ENCODE data around the gene PGLYRP3.

Gene PGLYRP3

DNA sequence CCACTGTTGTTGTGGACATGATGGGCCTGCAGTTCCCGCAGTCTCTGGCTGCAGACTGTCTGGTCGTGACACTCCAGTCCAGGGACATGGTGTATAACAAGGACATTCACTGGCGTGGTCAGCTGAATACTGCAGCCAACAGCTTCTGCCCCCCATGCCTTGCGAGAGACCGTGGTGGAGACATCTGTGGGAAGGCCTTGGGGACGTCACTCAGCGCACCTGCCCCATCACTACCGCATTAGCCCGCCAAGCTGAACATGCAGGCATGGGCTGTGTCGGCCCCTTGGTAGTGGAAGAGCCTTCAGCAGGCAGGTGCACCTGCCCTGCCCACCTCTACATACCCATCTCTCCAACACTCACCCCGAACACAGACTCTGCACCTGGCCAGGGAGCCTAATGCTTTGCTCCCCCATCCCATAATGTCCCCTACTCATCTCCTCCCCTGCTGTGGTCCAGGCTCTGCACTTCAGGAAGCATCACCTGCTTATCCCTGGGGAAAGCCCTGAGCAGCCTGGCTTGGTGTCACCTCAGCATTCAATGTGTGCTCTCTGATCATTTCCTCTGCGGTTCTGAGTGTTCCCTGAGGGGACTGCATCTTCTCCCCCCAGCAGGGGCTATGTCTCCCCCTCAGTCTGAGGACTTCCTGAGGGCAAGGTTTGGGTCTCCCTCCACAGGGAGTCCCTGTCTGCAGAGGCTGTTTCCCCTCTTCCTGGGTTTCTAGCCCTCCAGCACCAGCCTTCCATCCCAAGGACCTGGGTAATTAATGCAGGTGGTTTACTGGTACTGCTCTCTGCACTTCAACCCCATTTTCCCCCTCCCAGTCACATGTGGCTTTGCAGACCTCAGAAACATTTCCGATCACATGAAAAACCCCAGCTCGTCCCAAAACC lies 32.7 kb upstream of the PGLYRP3 start:
- Histone ChIP-seq H3K27me3 (ENCODE audit: insufficient read depth, low read length, poor library complexity) (no peaks in the 10 kb centered on the region), H3K18ac (ENCODE audit: low read length) (no peak overlapping the region)
- WGBS (ENCODE audit: extremely low coverage, insufficient coverage, low lambda C conversion rate) = no CpG with 5 or more reads among the region's 14 CpGs

DNA sequence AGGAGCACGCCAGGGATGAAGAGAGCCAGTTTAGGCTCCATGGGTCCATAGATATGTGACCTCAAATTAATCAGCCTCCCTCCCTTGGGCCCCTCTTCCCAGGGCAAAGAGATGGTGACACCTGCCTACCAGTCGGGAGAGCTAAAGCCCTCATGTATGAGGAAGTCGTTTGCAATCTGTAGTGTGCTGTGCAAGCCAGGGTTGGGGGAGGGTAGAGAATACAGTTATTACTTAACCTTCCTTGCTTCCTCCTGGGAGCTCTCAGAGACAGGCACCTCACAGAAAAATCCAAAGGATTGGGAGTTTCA lies 31.9 kb upstream of the PGLYRP3 start:
- Histone ChIP-seq H2AK5ac (ENCODE audit: low read length) (peak overlapping the region; percentile 97), H3K79me2 (ENCODE audit: control insufficient read depth, insufficient read depth, low read length) (no peaks in the 10 kb centered on the region), H3K18ac (ENCODE audit: low read length) (no peak overlapping the region), H3K4me3 (ENCODE audit: low read length) (no peak overlapping the region), H3K56ac (ENCODE audit: low read length) (peak overlapping the region; percentile 77), H2BK5ac (ENCODE audit: low read length) (peak overlapping the region; percentile 95), H3K4me1 (ENCODE audit: control insufficient read depth, low read depth, low read length) (peaks cover 9% of the 10 kb centered on the region), H3K23ac (ENCODE audit: low read length) (no peak overlapping the region), H2BK15ac (replicated peaks; ENCODE audit: low read depth) (no peak overlapping the region), H4K5ac (ENCODE audit: low read length) (no peak overlapping the region), H2BK120ac (ENCODE audit: low read depth, low read length) (no peak overlapping the region), H3K9ac (ENCODE audit: low read length) (peak overlapping the region; percentile 25), H4K8ac (ENCODE audit: low read depth, low read length) (no peak overlapping the region), H3K4ac (ENCODE audit: low read depth, low read length) (peak overlapping the region; percentile 1), H3K79me1 (ENCODE audit: low read length) (no peaks in the 10 kb centered on the region), H3K27me3 (ENCODE audit: insufficient read depth, low read length, poor library complexity) (no peaks in the 10 kb centered on the region), H3K36me3 (ENCODE audit: control insufficient read depth, insufficient read depth, low read length) (no peaks in the 10 kb centered on the region), H3K4me2 (ENCODE audit: low read length) (no peak overlapping the region), H3K27ac (ENCODE audit: low read depth, low read length) (peak overlapping the region; percentile 36)
- WGBS (ENCODE audit: extremely low coverage, insufficient coverage, low lambda C conversion rate) = no CpG with 5 or more reads among the region's 3 CpGs
- no peak for DNase-seq

More for the DNA sequence above, 32.7 kb upstream of the PGLYRP3 start:
- Histone ChIP-seq H2BK120ac (ENCODE audit: low read depth, low read length) (no peak overlapping the region), H3K79me1 (ENCODE audit: low read length) (no peaks in the 10 kb centered on the region), H2BK5ac (ENCODE audit: low read length) (no peak overlapping the region), H3K36me3 (ENCODE audit: control insufficient read depth, insufficient read depth, low read length) (no peaks in the 10 kb centered on the region), H4K8ac (ENCODE audit: low read depth, low read length) (no peak overlapping the region), H2AK5ac (ENCODE audit: low read length) (no peak overlapping the region), H4K5ac (ENCODE audit: low read length) (no peak overlapping the region), H3K4me2 (ENCODE audit: low read length) (no peak overlapping the region), H3K4me1 (ENCODE audit: control insufficient read depth, low read depth, low read length) (peaks cover 9% of the 10 kb centered on the region), H3K27ac (ENCODE audit: low read depth, low read length) (no peak overlapping the region), H3K9ac (ENCODE audit: low read length) (no peak overlapping the region), H3K4me3 (ENCODE audit: low read length) (no peak overlapping the region), H3K56ac (ENCODE audit: low read length) (no peak overlapping the region), H2BK15ac (replicated peaks; ENCODE audit: low read depth) (no peak overlapping the region), H3K79me2 (ENCODE audit: control insufficient read depth, insufficient read depth, low read length) (no peaks in the 10 kb centered on the region), H3K4ac (ENCODE audit: low read depth, low read length) (no peak overlapping the region), H3K23ac (ENCODE audit: low read length) (no peak overlapping the region)
- no peak for DNase-seq

DNA sequence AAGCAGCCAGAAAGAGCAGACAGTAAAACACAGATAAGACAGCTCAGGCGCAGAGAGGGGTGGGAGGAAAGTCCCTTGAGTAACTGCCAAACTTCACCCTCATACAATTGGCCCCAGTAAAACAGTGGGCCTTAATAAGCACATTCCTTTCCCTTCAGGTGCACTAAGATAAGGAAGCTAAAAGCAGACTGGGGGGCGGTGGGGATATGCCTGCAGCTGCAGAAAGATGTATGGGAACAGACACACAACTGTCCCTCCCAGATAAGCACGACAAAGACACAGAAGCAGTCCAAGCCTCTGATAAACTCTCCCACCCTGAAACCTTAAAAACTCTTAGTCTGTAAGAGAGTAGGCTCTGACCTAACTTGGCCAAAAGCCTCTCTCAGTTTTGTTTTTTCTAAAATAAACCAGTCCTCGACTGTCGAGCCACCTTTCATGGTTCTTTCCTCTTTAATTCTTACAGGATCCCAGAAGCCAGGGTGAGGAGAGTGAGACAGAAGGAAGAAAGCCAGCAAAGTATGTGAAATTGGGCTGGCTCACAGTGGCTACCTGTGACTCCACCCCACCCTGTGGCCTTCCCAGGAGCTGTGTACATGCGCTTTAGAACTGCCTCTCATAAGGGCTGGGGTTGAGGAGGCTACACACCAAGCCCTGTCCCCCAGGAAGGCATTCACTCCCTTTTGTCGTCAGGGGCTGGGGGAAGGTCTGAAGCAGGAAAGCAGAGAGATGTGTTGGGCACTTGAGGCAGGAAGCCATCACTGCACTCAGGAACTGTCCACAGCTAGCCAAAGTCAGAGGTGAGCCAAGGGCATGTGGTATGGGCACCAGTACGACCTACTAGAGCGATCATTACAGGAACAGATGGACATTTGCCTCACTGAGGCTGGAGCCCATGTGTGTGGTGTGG lies 31.3 kb upstream of the PGLYRP3 start:
- H4K5ac ChIP-seq (ENCODE audit: low read length) = peak overlapping the region; percentile 36
- peak overlapping the region; percentile 71 for H3K27ac ChIP-seq (ENCODE audit: low read depth, low read length)
- peak; percentile 44 for DNase-seq
- H3K79me2 ChIP-seq (ENCODE audit: control insufficient read depth, insufficient read depth, low read length) = no peaks in the 10 kb centered on the region
- peaks cover 9% of the 10 kb centered on the region for H3K4me1 ChIP-seq (ENCODE audit: control insufficient read depth, low read depth, low read length)
- no peak overlapping the region for H3K4me2 ChIP-seq (ENCODE audit: low read length)
- no peak overlapping the region for H2BK120ac ChIP-seq (ENCODE audit: low read depth, low read length)
- no peaks in the 10 kb centered on the region for H3K27me3 ChIP-seq (ENCODE audit: insufficient read depth, low read length, poor library complexity)
- no peak overlapping the region for H2BK15ac ChIP-seq (replicated peaks; ENCODE audit: low read depth)
- peak overlapping the region; percentile 77 for H3K56ac ChIP-seq (ENCODE audit: low read length)
- no peak overlapping the region for H3K18ac ChIP-seq (ENCODE audit: low read length)
- no peak overlapping the region for H4K8ac ChIP-seq (ENCODE audit: low read depth, low read length)
- H3K23ac ChIP-seq (ENCODE audit: low read length) = peak overlapping the region; percentile 85
- H3K4me3 ChIP-seq (ENCODE audit: low read length) = no peak overlapping the region
- no peaks in the 10 kb centered on the region for H3K79me1 ChIP-seq (ENCODE audit: low read length)
- H3K36me3 ChIP-seq (ENCODE audit: control insufficient read depth, insufficient read depth, low read length) = no peaks in the 10 kb centered on the region
- peak overlapping the region; percentile 1 for H3K4ac ChIP-seq (ENCODE audit: low read depth, low read length)
- H2AK5ac ChIP-seq (ENCODE audit: low read length) = peak overlapping the region; percentile 97
- peak overlapping the region; percentile 95 for H2BK5ac ChIP-seq (ENCODE audit: low read length)
- H3K9ac ChIP-seq (ENCODE audit: low read length) = peak overlapping the region; percentile 25
- no CpG with 5 or more reads among the region's 9 CpGs for WGBS (ENCODE audit: extremely low coverage, insufficient coverage, low lambda C conversion rate)

DNA sequence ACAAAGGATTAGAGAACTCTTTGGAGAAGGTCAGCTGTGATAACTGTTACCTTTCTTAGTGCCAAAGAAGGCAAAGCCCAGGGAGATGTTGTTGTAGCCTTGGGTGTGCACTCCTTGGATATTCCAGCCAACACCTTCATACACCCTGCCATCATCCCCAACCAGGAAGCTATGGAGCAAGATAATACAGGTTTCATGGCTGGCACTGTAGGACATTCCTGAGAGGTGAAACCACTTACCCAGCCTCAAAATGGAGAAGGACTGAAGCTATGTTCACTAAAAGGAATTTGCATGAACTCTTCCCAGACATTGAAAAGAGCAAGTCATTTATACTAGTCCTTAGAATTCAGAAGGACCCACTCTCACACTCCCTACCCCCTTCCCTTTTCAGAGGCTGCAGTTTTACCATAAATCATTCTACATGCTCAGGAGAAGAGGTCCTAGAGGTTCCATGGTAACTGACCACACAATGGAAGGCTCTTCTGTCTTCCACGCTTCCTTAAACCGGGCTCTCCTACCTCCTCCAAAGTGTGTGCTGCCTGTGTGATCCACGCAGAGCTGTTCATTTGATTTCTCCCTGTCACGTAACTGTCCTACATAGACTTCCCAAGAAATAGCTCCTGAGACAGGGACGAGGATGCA lies 30.4 kb upstream of the PGLYRP3 start:
- no peak overlapping the region for H4K5ac ChIP-seq (ENCODE audit: low read length)
- H3K79me1 ChIP-seq (ENCODE audit: low read length) = no peaks in the 10 kb centered on the region
- peak overlapping the region; percentile 20 for H3K9ac ChIP-seq (ENCODE audit: low read length)
- peak overlapping the region; percentile 71 for H3K27ac ChIP-seq (ENCODE audit: low read depth, low read length)
- H2AK5ac ChIP-seq (ENCODE audit: low read length) = no peak overlapping the region
- H2BK120ac ChIP-seq (ENCODE audit: low read depth, low read length) = no peak overlapping the region
- no peaks in the 10 kb centered on the region for H3K79me2 ChIP-seq (ENCODE audit: control insufficient read depth, insufficient read depth, low read length)
- H3K27me3 ChIP-seq (ENCODE audit: insufficient read depth, low read length, poor library complexity) = no peaks in the 10 kb centered on the region
- H3K4ac ChIP-seq (ENCODE audit: low read depth, low read length) = no peak overlapping the region
- peaks cover 9% of the 10 kb centered on the region for H3K4me1 ChIP-seq (ENCODE audit: control insufficient read depth, low read depth, low read length)
- no peak overlapping the region for H3K18ac ChIP-seq (ENCODE audit: low read length)
- H3K23ac ChIP-seq (ENCODE audit: low read length) = no peak overlapping the region
- H3K4me2 ChIP-seq (ENCODE audit: low read length) = no peak overlapping the region
- peak overlapping the region; percentile 79 for H2BK5ac ChIP-seq (ENCODE audit: low read length)
- H3K36me3 ChIP-seq (ENCODE audit: control insufficient read depth, insufficient read depth, low read length) = no peaks in the 10 kb centered on the region
- H4K8ac ChIP-seq (ENCODE audit: low read depth, low read length) = no peak overlapping the region
- H3K56ac ChIP-seq (ENCODE audit: low read length) = no peak overlapping the region
- WGBS (ENCODE audit: extremely low coverage, insufficient coverage, low lambda C conversion rate) = no CpG with 5 or more reads among the region's 5 CpGs
- no peak for DNase-seq
- H2BK15ac ChIP-seq (replicated peaks; ENCODE audit: low read depth) = no peak overlapping the region
- no peak overlapping the region for H3K4me3 ChIP-seq (ENCODE audit: low read length)

DNA sequence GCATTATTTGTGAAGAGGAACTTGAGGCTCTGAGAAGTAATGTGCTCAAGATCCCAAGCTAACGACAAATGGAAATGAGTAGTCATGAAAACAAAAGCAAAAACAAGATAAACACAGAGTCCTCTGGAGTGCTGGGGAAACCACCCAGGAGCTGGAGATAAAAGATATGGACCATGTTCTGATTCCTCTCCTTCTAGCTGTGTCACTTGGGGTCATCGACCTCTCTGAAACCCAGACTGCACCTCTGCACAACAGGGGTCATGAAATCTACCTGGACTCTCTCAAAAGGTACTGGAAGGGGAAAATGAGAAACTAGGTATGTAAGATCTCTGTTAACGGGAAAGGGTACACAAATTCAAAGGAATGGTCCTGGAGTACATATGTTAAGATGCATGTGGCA lies 29.4 kb upstream of the PGLYRP3 start:
- Histone ChIP-seq H3K56ac (ENCODE audit: low read length) (no peak overlapping the region), H3K4me3 (ENCODE audit: low read length) (no peak overlapping the region), H3K79me2 (ENCODE audit: control insufficient read depth, insufficient read depth, low read length) (no peaks in the 10 kb centered on the region), H2BK15ac (replicated peaks; ENCODE audit: low read depth) (no peak overlapping the region), H3K36me3 (ENCODE audit: control insufficient read depth, insufficient read depth, low read length) (no peaks in the 10 kb centered on the region), H4K8ac (ENCODE audit: low read depth, low read length) (no peak overlapping the region), H3K79me1 (ENCODE audit: low read length) (no peaks in the 10 kb centered on the region), H3K27me3 (ENCODE audit: insufficient read depth, low read length, poor library complexity) (no peaks in the 10 kb centered on the region), H3K9ac (ENCODE audit: low read length) (no peak overlapping the region), H3K23ac (ENCODE audit: low read length) (no peak overlapping the region), H3K4me1 (ENCODE audit: control insufficient read depth, low read depth, low read length) (peaks cover 9% of the 10 kb centered on the region), H2AK5ac (ENCODE audit: low read length) (no peak overlapping the region), H3K18ac (ENCODE audit: low read length) (no peak overlapping the region), H2BK5ac (ENCODE audit: low read length) (no peak overlapping the region), H4K5ac (ENCODE audit: low read length) (no peak overlapping the region), H3K27ac (ENCODE audit: low read depth, low read length) (peak overlapping the region; percentile 18), H3K4me2 (ENCODE audit: low read length) (no peak overlapping the region), H3K4ac (ENCODE audit: low read depth, low read length) (no peak overlapping the region), H2BK120ac (ENCODE audit: low read depth, low read length) (no peak overlapping the region)
- peak; percentile 71 for DNase-seq
- WGBS (ENCODE audit: extremely low coverage, insufficient coverage, low lambda C conversion rate) = no CpG with 5 or more reads among the region's 3 CpGs

Data from mesendoderm (in vitro differentiated cells).